WTC11 (cell line): ENCODE results near the gene MNAT1. TPM values are rescaled to one million over a fixed set of nuclear protein-coding genes. Genes with fewer than 3 reads are reported as not detected.

Experiments
- ATAC-seq: fragments of 200-7000 bp; cut with Tn5 transposase; 2 replicates; pipeline ENCODE4 v1.10.0; 2021; ENCODE audit warnings: mild to moderate bottlenecking, moderate library complexity
- CTCF ChIA-PET: fragments of 300-600 bp; sonication (Branson Sonifier 250); formaldehyde crosslinking; loops from one replicate; lab custom pipeline; 2021; ENCODE audit warnings: antibody characterized with exemption; lab: Charles Lee
- POLR2A ChIA-PET: fragments of 350-600 bp; sonication (Branson Sonifier 250); formaldehyde crosslinking; loops from one replicate; lab custom pipeline; 2021; ENCODE audit warnings: antibody characterized with exemption; lab: Charles Lee
- DNase-seq: peaks from one replicate; pipeline ENCODE4 v3.0.0; 2021; ENCODE audit warnings: low spot score
- H3K27ac Mint-ChIP-seq: 2 replicates; pipeline ENCODE4 v1.8.0; 2021; ENCODE audit warnings: mixed read lengths
- H3K27me3 Mint-ChIP-seq: 2 replicates; pipeline ENCODE4 v1.8.0; 2021; ENCODE audit warnings: low read depth, mild to moderate bottlenecking, moderate library complexity, mixed read lengths
- H3K36me3 Mint-ChIP-seq: 2 replicates; pipeline ENCODE4 v1.8.0; 2021; ENCODE audit warnings: mixed read lengths
- H3K4me1 Mint-ChIP-seq: 2 replicates; pipeline ENCODE4 v1.8.0; 2022; ENCODE audit warnings: mixed read lengths
- H3K4me3 Mint-ChIP-seq: 2 replicates; pipeline ENCODE4 v1.8.0; 2021; ENCODE audit warnings: mild to moderate bottlenecking, moderate library complexity, mixed read lengths
- H3K9me3 Mint-ChIP-seq: 2 replicates; pipeline ENCODE4 v1.8.0; 2021; ENCODE audit warnings: mixed read lengths
- AR ChIP-seq: fragments of 250-450 bp; sonication (Bioruptor Pico); IDR thresholded peaks from 2 replicates; pipeline ENCODE4 v1.9.0; 2021; ENCODE audit warnings: mild to moderate bottlenecking
- CREB1 ChIP-seq: sonication (generic); formaldehyde crosslinking; IDR thresholded peaks from 2 replicates; pipeline ENCODE4 v1.8.0; 2023; ENCODE audit warnings: mild to moderate bottlenecking, missing genetic modification reagents
- ELF4 ChIP-seq: sonication (generic); formaldehyde crosslinking; IDR thresholded peaks from 2 replicates; pipeline ENCODE4 v1.8.1; 2022; ENCODE audit warnings: low read depth, mild to moderate bottlenecking, moderate library complexity, missing genetic modification reagents
- ERG ChIP-seq: fragments of 250-450 bp; sonication (Bioruptor Pico); IDR thresholded peaks from 2 replicates; pipeline ENCODE4 v1.8.0; 2021; ENCODE audit warnings: mild to moderate bottlenecking
- ESRRA ChIP-seq: sonication (generic); formaldehyde crosslinking; IDR thresholded peaks from 2 replicates; pipeline ENCODE4 v1.8.1; 2022; ENCODE audit warnings: mild to moderate bottlenecking, missing genetic modification reagents, borderline replicate concordance
- FOXK1 ChIP-seq: sonication (generic); formaldehyde crosslinking; IDR thresholded peaks from 2 replicates; pipeline ENCODE4 v1.8.0; 2022; ENCODE audit warnings: mild to moderate bottlenecking, moderate library complexity, missing genetic modification reagents
- IRF1 ChIP-seq: sonication (generic); formaldehyde crosslinking; IDR thresholded peaks from 2 replicates; pipeline ENCODE4 v1.8.0; 2023; ENCODE audit warnings: missing genetic modification reagents
- JAZF1 ChIP-seq: fragments of 250-450 bp; sonication (Bioruptor Pico); IDR thresholded peaks from 2 replicates; pipeline ENCODE4 v1.9.0; 2021; ENCODE audit warnings: moderate library complexity, mild to moderate bottlenecking, inconsistent platforms
- TP53 ChIP-seq: sonication (generic); formaldehyde crosslinking; IDR thresholded peaks from 2 replicates; pipeline ENCODE4 v1.8.1; 2023; ENCODE audit warnings: mild to moderate bottlenecking, missing genetic modification reagents
- ZNF232 ChIP-seq: sonication (generic); formaldehyde crosslinking; IDR thresholded peaks from 2 replicates; pipeline ENCODE4 v1.8.0; 2022; ENCODE audit warnings: mild to moderate bottlenecking, missing genetic modification reagents
- ZNF396 ChIP-seq: fragments of 250-450 bp; sonication (Bioruptor Pico); IDR thresholded peaks from 2 replicates; pipeline ENCODE4 v1.8.0; 2021; ENCODE audit warnings: mild to moderate bottlenecking, moderate library complexity, borderline replicate concordance
- ZNF532 ChIP-seq: fragments of 250-450 bp; sonication (Bioruptor Pico); IDR thresholded peaks from 2 replicates; pipeline ENCODE4 v1.9.0; 2021; ENCODE audit warnings: mild to moderate bottlenecking, borderline replicate concordance
- ZNF671 ChIP-seq: fragments of 250-450 bp; sonication (Bioruptor Pico); IDR thresholded peaks from 2 replicates; pipeline ENCODE4 v1.8.0; 2021; ENCODE audit warnings: mild to moderate bottlenecking
- total RNA-seq: library from RNA; stranded (reverse); gene quantifications from 3 replicates; pipeline ENCODE4 v1.2.3, GENCODE V29; 2021
- TF ChIP-seq, protein P1 (sequence below): sonication (generic); formaldehyde crosslinking; IDR thresholded peaks from 2 replicates; pipeline ENCODE4 v1.8.1; 2022; ENCODE audit warnings: missing genetic modification reagents, borderline replicate concordance

The MNAT1 gene
- total RNA-seq, 1 experiment from 2014 or later = 59.0 TPM

GRCh38 chr14:60735416-60735815 lies 855 bp downstream of the MNAT1 start (continued):
- no peak for TF ChIP-seq IRF1 (CRISPR knock-in tag)
- TF ChIP-seq ZNF671 (CRISPR knock-in tag) = no peak
- TF ChIP-seq ELF4 (CRISPR knock-in tag) = no peak
- no peak for TF ChIP-seq FOXK1 (CRISPR knock-in tag)
- no peak for TF ChIP-seq ZNF532
- no peak for TF ChIP-seq CREB1 (CRISPR knock-in tag)
- no peak for TF ChIP-seq ERG (CRISPR knock-in tag)

DNA sequence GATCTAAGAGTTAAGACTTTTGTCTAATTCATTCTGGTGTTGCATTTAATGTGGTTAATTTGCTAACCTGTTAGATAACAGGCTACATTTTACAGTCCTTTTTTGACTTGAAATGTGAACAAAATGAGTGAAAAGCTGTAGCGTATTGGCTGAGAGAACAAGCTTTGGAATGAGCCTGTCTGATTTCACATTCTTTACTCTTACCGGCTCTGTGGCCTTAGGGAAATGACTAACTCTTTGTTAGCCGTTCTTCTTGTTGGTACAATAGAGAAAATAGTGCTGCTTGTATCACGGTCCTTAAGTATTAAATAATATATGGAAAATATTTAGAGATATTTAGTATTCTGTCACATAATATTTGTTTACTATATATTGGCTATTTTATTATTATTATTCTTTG lies 1.9 kb downstream of the MNAT1 start:
- no peak overlapping the region for H3K27ac Mint-ChIP-seq
- ATAC-seq = no peak
- H3K4me3 Mint-ChIP-seq = peak overlapping the region; percentile 97
- ChIA-PET POLR2A (no interaction called here), CTCF (no interaction called here)
- no peak for DNase-seq
- no peak for TF ChIP-seq TP53
- TF ChIP-seq, protein P1, sequence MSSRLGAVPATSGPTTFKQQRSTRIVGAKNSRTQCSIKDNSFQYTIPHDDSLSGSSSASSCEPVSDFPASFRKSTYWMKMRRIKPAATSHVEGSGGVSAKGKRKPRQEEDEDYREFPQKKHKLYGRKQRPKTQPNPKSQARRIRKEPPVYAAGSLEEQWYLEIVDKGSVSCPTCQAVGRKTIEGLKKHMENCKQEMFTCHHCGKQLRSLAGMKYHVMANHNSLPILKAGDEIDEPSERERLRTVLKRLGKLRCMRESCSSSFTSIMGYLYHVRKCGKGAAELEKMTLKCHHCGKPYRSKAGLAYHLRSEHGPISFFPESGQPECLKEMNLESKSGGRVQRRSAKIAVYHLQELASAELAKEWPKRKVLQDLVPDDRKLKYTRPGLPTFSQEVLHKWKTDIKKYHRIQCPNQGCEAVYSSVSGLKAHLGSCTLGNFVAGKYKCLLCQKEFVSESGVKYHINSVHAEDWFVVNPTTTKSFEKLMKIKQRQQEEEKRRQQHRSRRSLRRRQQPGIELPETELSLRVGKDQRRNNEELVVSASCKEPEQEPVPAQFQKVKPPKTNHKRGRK (CRISPR knock-in tag) = no peak
- H3K36me3 Mint-ChIP-seq = no peaks in the 10 kb centered on the region
- H3K27me3 Mint-ChIP-seq = no peaks in the 10 kb centered on the region
- H3K9me3 Mint-ChIP-seq = no peaks in the 10 kb centered on the region
- peaks cover 15% of the 10 kb centered on the region for H3K4me1 Mint-ChIP-seq

DNA sequence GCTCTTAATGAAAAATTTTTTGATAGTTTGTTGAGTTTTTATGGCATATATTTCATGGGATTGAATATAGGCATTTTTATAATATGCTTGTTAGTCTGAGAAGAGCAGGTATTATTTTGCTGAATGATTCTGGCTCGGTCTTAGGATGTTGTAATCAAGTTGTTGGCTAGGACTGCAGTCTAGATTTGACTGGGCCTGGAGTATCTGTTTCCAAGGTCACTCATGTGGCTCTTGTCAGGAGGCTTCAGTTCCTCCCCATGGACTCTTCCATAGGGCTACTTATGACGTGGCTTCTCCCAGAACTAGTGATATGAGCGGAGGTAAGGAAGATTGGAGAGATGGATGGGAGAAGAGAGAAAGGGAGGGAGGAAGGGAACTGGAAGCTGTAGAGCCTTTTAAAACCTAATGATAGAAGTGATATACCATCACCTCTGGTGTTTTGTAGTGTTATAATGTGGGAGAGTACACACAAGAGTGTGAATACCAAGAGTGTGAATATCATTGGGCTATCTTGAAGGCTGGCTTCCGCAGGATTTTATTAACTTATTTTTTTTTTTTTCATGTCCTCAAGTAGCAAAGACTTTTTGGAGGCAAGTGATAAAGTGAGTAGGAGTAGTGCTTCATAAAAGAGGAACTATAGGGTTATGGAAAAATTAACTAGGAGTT lies 4.4 kb downstream of the MNAT1 start:
- TF ChIP-seq ESRRA (CRISPR knock-in tag) = no peak
- no peak for TF ChIP-seq ZNF232
- no peak for TF ChIP-seq JAZF1 (CRISPR knock-in tag)
- no peak for TF ChIP-seq FOXK1 (CRISPR knock-in tag)
- TF ChIP-seq AR (CRISPR knock-in tag) = no peak
- no peak for TF ChIP-seq ZNF396
- TF ChIP-seq, all 79 proteins: peak for 0
- Mint-ChIP-seq H3K4me1 (peaks cover 15% of the 10 kb centered on the region), H3K27me3 (no peaks in the 10 kb centered on the region), H3K4me3 (no peak overlapping the region), H3K9me3 (no peaks in the 10 kb centered on the region), H3K27ac (no peak overlapping the region), H3K36me3 (no peaks in the 10 kb centered on the region)
- ChIA-PET POLR2A (no interaction called here), CTCF (no interaction called here)
- DNase-seq (no peak), ATAC-seq (no peak)
